OCI-LY7 (cell line): ENCODE measurements around the gene CDC5L. TPM values are rescaled to one million over a fixed set of nuclear protein-coding genes. Genes with fewer than 3 reads are reported as not detected.

ENCODE experiments used
- BruUV-seq: library from RNA; stranded (reverse); fragments of 400-500 nt; replicated peaks from 2 replicates; lab custom pipeline; 2021; lab: Mats Ljungman, UMichigan
- CTCF ChIA-PET: fragments of 300-600 bp; sonication (Branson Sonifier 250); formaldehyde crosslinking; loops from one replicate; lab custom pipeline; 2022; ENCODE audit warnings: antibody characterized with exemption; ENCODE audit not compliant: unreplicated experiment; lab: Charles Lee
- POLR2A ChIA-PET: fragments of 300-600 bp; sonication (Branson Sonifier 250); formaldehyde crosslinking; loops from one replicate; lab custom pipeline; 2022; ENCODE audit warnings: antibody characterized with exemption; lab: Charles Lee
- DNase-seq: peaks from one replicate; pipeline ENCODE4 v3.0.0-alpha.2; 2015; ENCODE audit warnings: low spot score
- H2AFZ ChIP-seq: fragments of 200-600 bp; sonication (generic), shearing (Covaris generic); 2 replicates; pipeline ENCODE4 v1.6.1; 2014; ENCODE audit warnings: mild to moderate bottlenecking, antibody characterized with exemption, low read length, moderate library complexity
- H3K27ac ChIP-seq: fragments of 200-600 bp; sonication (generic); 2 replicates; pipeline ENCODE4 v1.5.1; 2014; ENCODE audit warnings: mixed run types, low read depth, mild to moderate bottlenecking, moderate library complexity, low read length, inconsistent platforms; ENCODE audit not compliant: poor library complexity, severe bottlenecking
- H3K36me3 ChIP-seq: fragments of 200-600 bp; sonication (generic); 2 replicates; pipeline ENCODE4 v1.6.1; 2014; ENCODE audit warnings: mild to moderate bottlenecking, antibody characterized with exemption, low read length, moderate library complexity, mixed read lengths; ENCODE audit not compliant: insufficient read depth
- H3K4me1 ChIP-seq: fragments of 200-600 bp; sonication (generic); 2 replicates; pipeline ENCODE4 v1.5.1; 2014; ENCODE audit warnings: mild to moderate bottlenecking, low read length; ENCODE audit not compliant: insufficient read depth, poor library complexity, severe bottlenecking
- H3K4me2 ChIP-seq: fragments of 200-600 bp; sonication (generic); 2 replicates; pipeline ENCODE4 v1.6.1; 2014; ENCODE audit warnings: mild to moderate bottlenecking, low read length
- H3K4me3 ChIP-seq: fragments of 200-600 bp; sonication (generic); 2 replicates; pipeline ENCODE4 v1.5.1; 2014; ENCODE audit warnings: mild to moderate bottlenecking, low read depth, low read length; ENCODE audit not compliant: poor library complexity, severe bottlenecking
- H3K79me2 ChIP-seq: fragments of 200-600 bp; sonication (generic); 2 replicates; pipeline ENCODE4 v1.6.1; 2016; ENCODE audit warnings: low read depth, mild to moderate bottlenecking, low read length, moderate library complexity, mixed read lengths; ENCODE audit not compliant: insufficient read depth
- H3K9me2 ChIP-seq: fragments of 200-600 bp; sonication (generic); 2 replicates; pipeline ENCODE4 v1.6.1; 2016; ENCODE audit warnings: mild to moderate bottlenecking, low read length, mixed read lengths; ENCODE audit not compliant: insufficient read depth
- H3K9me3 ChIP-seq: fragments of 200-600 bp; sonication (generic); 2 replicates; pipeline ENCODE4 v1.6.1; 2014; ENCODE audit warnings: mild to moderate bottlenecking, mixed run types, low read length, mixed read lengths
- H4K20me1 ChIP-seq: fragments of 200-600 bp; sonication (generic); 2 replicates; pipeline ENCODE4 v1.6.1; 2014; ENCODE audit warnings: mild to moderate bottlenecking, antibody characterized with exemption, low read length, moderate library complexity, mixed read lengths; ENCODE audit not compliant: insufficient read depth
- EZH2phosphoT487 ChIP-seq: fragments of 200-600 bp; sonication (generic); IDR thresholded peaks from 2 replicates; pipeline ENCODE4 v1.6.1; 2018; ENCODE audit warnings: low read depth, borderline replicate concordance, mild to moderate bottlenecking, mixed run types, antibody characterized with exemption, low read length, moderate library complexity, mixed read lengths
- intact Hi-C: fragments of 100-400 bp; cut with micrococcal nuclease; formaldehyde crosslinking; loops from one replicate; pipeline ENCODE4 v1.10.0; 2022; ENCODE audit not compliant: unreplicated experiment
- total RNA-seq, 2 experiments: library from RNA; depleted of rRNA in 1 of 2; stranded (reverse); fragments of >200 nt in 1 of 2; shearing (Covaris generic) in 1 of 2; gene quantifications; 2 replicates each; pipeline ENCODE4 v1.2.3, GENCODE V29; 2014 to 2022
- TF ChIP-seq, protein P1 (sequence below): fragments of 200-600 bp; sonication (generic); conservative IDR thresholded peaks from 2 replicates; pipeline ENCODE4 v1.5.1; 2014; ENCODE audit warnings: mild to moderate bottlenecking, antibody characterized with exemption, low read length, moderate library complexity, mixed read lengths

Gene CDC5L
- total RNA-seq, 2 experiments from 2014 or later = 21.5 to 24.0 TPM

GRCh38 chr6:44409207-44409794 is 21.8 kb downstream of the CDC5L start:
- Histone ChIP-seq H2AFZ (no peak overlapping the region), H3K9me2 (no peaks in the 10 kb centered on the region), H3K4me3 (no peak overlapping the region), H3K4me1 (no peaks in the 10 kb centered on the region), H3K27ac (no peak overlapping the region), H3K79me2 (peaks cover 27% of the 10 kb centered on the region; the same call in 1 of the 2 replicates), H3K4me2 (no peak overlapping the region), H3K36me3 (peaks cover 97% of the 10 kb centered on the region), H3K9me3 (peaks cover 11% of the 10 kb centered on the region), H4K20me1 (no peaks in the 10 kb centered on the region)
- ChIA-PET POLR2A (interaction anchor here (0.6 to 1.5 kb wide), 3 partner anchors 11 to 20 kb away, joined by 3 to 5 read pairs (median 3); no protein-coding TSS in a partner anchor), CTCF (no interaction called here)
- no peak for TF ChIP-seq EZH2phosphoT487
- TF ChIP-seq, protein P1, sequence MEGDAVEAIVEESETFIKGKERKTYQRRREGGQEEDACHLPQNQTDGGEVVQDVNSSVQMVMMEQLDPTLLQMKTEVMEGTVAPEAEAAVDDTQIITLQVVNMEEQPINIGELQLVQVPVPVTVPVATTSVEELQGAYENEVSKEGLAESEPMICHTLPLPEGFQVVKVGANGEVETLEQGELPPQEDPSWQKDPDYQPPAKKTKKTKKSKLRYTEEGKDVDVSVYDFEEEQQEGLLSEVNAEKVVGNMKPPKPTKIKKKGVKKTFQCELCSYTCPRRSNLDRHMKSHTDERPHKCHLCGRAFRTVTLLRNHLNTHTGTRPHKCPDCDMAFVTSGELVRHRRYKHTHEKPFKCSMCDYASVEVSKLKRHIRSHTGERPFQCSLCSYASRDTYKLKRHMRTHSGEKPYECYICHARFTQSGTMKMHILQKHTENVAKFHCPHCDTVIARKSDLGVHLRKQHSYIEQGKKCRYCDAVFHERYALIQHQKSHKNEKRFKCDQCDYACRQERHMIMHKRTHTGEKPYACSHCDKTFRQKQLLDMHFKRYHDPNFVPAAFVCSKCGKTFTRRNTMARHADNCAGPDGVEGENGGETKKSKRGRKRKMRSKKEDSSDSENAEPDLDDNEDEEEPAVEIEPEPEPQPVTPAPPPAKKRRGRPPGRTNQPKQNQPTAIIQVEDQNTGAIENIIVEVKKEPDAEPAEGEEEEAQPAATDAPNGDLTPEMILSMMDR = no peak
- DNase-seq = no peak
- intact Hi-C loops = no loop called here
- BruUV-seq = no TSS peak

- peaks cover 97% of the 10 kb centered on the region for H3K36me3 ChIP-seq
- TF ChIP-seq, protein P1 = no peak
- no peak for TF ChIP-seq EZH2phosphoT487
- H3K27ac ChIP-seq = no peak overlapping the region
- peaks cover 11% of the 10 kb centered on the region for H3K9me3 ChIP-seq
- POLR2A ChIA-PET = interaction anchor here (0.5 to 1.5 kb wide), 3 partner anchors 9 to 669 kb away, joined by 3 to 5 read pairs (median 4); no protein-coding TSS in a partner anchor
- no peaks in the 10 kb centered on the region for H3K4me1 ChIP-seq
- intact Hi-C loops = no loop called here
- H3K79me2 ChIP-seq = peaks cover 37% of the 10 kb centered on the region
- DNase-seq = no peak
- H4K20me1 ChIP-seq = no peaks in the 10 kb centered on the region
- CTCF ChIA-PET = no interaction called here
- H3K9me2 ChIP-seq = no peaks in the 10 kb centered on the region
- H3K4me2 ChIP-seq = no peak overlapping the region
- no peak overlapping the region for H2AFZ ChIP-seq
- no TSS peak for BruUV-seq
- H3K4me3 ChIP-seq = no peak overlapping the region
These were observed 22.9 kb downstream of the CDC5L start for GRCh38 chr6:44410363-44410762.

- BruUV-seq = no TSS peak
- no peaks in the 10 kb centered on the region for H3K4me1 ChIP-seq
- no peaks in the 10 kb centered on the region for H4K20me1 ChIP-seq
- no peak overlapping the region for H2AFZ ChIP-seq
- intact Hi-C loops = no loop called here
- peaks cover 97% of the 10 kb centered on the region for H3K36me3 ChIP-seq
- CTCF ChIA-PET = no interaction called here
- peaks cover 11% of the 10 kb centered on the region for H3K9me3 ChIP-seq
- H3K27ac ChIP-seq = no peak overlapping the region
- TF ChIP-seq, protein P1 = no peak
- TF ChIP-seq EZH2phosphoT487 = no peak
- POLR2A ChIA-PET = interaction anchor here (0.7 kb wide), 1 partner anchor 8 kb away, joined by 4 read pairs; no protein-coding TSS in a partner anchor
- DNase-seq = no peak
- no peak overlapping the region for H3K4me3 ChIP-seq
- H3K9me2 ChIP-seq = no peaks in the 10 kb centered on the region
- peaks cover 43% of the 10 kb centered on the region for H3K79me2 ChIP-seq
- H3K4me2 ChIP-seq = no peak overlapping the region
These were observed 23.6 kb downstream of the CDC5L start for GRCh38 chr6:44411141-44411540.
